SH-SY5Y (cell line): ENCODE data around the gene ANGEL2.

Experiments used
- GATA2 ChIP-seq: IDR thresholded peaks from 2 replicates; pipeline ENCODE4 v1.6.1; 2011; ENCODE audit warnings: mild to moderate bottlenecking, low read depth, low read length
- GATA3 ChIP-seq: IDR thresholded peaks from 2 replicates; pipeline ENCODE4 v1.6.1; 2011; ENCODE audit warnings: low read depth, mild to moderate bottlenecking, low read length, moderate library complexity

DNA sequence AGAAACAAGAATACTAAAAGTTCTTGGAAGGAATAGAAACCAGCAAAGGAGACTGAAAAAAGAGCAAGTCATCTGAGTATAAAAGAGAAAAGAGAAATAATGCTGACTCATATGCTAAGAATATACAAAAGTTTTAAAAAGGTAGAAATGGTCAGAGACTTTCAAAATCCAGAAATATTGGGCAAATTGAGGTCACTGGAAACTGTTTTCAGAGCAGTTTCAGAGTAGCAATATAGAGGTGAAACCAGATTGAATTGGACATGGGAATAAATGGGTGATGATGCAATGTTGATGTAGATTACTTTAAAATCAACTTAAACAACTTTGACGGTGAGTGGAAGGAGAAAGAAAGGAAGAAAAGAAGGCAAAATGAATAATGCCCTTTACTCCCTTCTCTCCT lies 33.6 kb upstream of the ANGEL2 start:
- TF ChIP-seq GATA2 (no peak), GATA3 (no peak)
